Iris pigment epithelial cell (primary cell): ENCODE measurements around the gene CYP2D6.
A peak's percentile ranks its signal among the peaks of the same experiment; 100 is the strongest.

Source experiments
- DNase-seq: peaks from one replicate; pipeline ENCODE4 v3.0.0-alpha.2; 2011; ENCODE audit warnings: low read depth

The CYP2D6 gene

DNA sequence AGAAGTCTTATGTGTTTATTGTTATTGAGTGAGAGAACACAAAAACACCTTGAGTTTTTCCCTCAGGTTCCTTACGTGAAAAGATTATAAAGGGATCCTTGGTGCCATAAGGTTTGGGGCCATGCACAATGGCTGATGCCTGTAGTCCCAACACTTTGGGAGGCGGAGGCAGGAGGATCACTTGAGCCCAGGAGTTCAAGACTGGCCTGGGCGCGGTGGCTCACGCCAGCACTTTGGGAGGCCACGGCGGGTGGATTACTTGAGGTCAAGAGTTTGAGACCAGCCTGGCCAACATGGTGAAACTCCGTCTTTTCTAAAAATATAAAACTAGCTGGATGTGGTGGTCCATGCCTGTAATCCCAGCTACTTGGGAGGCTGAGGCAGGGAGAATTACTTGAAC, 45.7 kb downstream of the CYP2D6 start:
- DNase-seq = no peak

DNA sequence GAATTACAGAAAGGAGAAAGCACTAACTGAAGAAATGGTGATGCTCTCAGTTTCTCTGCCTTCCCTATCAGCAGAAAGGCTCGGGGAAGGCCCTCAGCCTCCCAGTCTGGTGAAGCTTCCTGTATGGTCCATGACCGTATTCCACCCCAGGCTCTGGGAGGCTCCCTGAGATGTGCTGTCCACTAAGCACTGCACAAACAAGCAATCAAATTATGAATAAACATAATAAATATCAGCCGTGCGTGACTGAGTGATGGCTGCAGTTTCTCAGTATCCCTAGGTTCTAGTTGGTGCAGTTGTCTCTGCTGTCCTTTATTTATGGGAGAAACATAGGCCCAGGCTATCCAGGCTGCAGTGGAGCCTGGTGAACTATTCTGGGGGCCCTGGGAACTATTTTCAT, 47.5 kb downstream of the CYP2D6 start:
- DNase-seq = no peak

DNA sequence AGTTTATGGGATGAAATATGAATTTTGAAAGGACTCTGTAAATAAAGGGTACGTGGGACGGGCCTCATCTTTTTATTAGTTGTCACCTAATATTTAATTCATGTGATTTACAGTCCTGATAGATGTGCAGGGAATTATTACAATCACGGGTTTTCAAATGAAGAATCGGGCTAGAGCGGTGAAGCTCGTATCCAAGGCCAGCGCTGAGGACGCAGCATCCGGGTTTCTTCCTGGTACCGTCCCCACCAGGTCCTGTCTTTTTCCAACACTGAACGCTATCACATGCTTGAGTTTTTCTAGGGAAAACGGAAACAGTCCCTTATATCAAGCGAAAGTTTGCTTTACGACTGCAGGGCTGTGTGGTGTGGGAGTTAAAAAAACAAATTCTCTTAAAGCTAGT, 50.3 kb downstream of the CYP2D6 start:
- peak; percentile 52 for DNase-seq

DNA sequence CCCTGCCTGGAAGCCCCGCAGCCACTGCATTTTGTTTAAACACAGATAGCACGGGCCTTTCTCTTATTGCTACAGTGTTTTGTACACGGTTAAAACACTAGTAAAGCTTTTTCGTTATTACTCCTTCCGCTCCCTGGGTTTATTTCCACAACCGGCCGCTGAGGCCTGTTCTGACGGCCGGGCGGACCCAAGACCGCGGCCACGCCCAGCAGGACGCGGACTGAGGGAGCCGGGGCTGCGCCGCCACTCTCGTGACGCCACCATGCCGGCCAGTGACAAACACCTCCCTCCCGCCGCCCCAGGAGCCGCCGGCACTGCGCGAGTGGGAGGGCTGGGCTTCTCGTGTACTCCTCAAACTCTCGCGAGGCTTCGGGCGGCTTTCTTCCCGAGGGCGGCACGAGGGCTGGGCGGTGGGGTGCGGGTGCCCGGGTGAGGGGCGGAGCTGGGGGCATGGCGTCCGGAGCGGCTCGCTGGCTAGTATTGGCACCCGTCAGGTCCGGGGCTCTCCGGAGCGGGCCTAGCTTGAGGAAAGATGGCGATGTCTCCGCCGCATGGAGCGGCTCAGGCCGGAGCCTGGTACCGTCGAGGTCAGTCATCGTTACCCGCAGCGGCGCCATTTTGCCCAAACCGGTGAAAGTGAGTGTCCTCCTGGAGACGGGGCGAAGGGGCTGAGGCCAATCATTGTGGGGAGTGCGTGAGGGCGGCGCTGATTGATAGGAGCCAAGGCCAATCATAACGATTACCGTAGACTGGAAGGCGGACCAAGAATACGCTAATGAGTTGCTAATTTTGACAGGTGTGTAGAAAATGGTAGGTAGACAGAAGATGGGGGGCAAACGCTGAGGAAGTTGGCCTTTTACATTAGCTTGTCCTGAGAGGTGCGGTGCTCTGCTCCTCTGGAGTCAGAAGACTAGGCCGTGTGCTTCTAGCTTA, 51.0 kb downstream of the CYP2D6 start, which contains the start of gene SMDT1:
Gene SMDT1, plus strand, starts transcription at position 382 of the 933 bp plus-strand sequence. Its CDS starts 69 bp downstream, at position 451.
- peak; percentile 98 for DNase-seq

DNA sequence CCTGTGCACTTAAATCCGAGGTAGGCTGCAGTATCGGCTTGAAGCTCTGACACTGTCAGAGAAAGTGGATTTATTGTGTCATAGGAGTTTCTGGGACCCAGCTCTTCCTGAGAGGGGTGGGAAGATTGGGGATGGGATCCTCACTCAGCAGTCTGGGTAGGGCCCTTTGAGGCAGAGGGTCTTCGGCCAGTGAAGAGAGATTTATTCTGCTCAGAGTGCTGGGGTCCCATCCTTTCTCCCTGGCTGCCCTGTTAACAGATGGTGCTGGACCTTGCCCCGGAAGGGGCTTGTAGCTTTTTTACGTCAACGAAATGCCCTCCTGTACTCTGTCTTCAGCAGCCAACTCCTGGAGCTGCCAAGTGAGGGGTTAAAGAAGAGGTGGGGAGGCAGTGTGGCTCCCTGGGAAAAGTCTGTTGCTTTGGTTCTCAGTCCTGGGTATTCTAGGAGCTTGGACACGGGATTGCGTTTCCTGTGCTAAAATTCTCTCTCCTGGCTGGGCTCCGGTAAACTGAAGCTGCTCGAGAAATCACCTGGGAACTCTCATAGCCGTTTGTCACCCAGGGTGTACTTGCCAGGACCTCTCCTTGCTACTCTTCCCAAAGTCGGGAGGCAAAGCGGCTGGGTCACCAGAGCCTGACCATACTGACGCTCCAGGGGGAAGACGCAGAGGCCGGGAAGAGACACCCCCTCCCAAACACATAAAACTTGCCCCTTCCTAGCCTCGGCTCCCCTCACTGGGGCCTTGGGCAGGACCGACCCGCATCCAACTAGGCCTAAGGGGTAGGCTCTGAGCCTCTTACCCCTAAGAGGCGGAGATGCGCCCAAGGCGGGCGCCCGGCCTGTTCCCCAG, 51.9 kb downstream of the CYP2D6 start:
- peak; percentile 28 for DNase-seq

DNA sequence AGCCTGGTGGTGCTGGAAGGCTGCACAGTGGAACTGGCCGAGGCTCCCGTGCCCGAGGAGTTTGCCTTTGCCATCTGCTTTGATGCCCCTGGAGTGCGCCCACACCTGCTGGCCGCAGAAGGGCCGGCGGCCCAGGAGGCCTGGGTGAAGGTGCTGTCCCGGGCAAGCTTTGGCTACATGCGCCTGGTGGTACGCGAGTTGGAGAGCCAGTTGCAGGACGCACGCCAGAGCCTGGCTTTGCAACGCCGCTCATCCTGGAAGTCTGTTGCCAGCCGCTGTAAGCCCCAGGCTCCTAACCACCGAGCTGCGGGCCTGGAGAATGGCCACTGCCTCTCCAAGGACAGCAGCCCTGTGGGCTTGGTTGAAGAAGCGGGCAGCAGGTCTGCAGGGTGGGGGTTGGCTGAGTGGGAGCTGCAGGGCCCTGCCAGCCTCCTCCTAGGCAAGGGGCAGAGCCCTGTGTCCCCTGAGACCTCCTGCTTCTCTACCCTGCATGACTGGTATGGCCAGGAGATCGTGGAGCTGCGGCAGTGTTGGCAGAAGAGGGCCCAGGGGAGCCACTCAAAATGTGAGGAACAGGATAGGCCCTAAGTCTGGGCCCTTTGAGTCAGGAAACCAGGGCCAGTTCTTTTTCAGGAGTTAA, 53.0 kb downstream of the CYP2D6 start:
- no peak for DNase-seq

DNA sequence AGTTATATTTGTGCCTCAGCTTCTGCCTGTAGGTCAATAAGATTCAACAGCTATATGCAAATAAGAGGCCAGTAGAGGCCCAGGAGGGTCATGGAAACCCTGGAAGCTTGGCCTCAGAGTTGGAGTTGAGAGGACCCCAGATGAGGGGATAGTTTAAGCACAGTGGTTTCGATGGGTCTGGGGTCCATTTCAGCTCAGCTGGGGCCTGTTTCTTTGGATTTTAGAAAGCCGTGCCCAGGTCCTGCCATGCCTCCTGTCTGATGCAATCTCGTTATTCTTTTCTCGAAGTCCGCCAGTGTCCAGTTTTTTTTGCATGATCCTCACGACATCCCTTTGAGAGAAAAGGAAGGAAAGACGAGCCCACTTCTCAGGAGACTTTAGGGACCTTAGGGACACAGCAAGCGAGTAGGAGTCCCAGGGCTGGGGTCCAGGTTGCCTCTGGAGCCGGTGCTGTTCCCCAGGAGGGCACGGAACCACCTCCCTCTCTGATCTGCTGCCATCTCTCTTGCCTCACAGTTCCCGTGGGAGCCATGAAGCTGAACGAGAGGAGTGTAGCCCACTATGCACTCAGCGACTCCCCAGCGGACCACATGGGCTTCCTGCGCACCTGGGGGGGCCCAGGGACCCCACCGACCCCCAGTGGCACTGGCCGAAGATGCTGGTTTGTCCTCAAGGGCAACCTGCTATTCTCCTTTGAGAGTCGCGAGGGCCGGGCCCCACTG, 53.7 kb downstream of the CYP2D6 start:
- no peak for DNase-seq
